Vagina (tissue), 2 donors: ENCODE results near the gene MSTN. TPM values are rescaled to one million over a fixed set of nuclear protein-coding genes. Genes with fewer than 3 reads are reported as not detected.

Experiments used
- DNase-seq, 2 donors: peaks; one replicate each; pipeline ENCODE4 v3.0.0-alpha.2; 2017; ENCODE audit errors: extremely low spot score in 2 of 2
- H3K27ac ChIP-seq: fragments of 200-600 bp; sonication (generic); one replicate; pipeline ENCODE4 v1.5.1; 2019
- H3K27me3 ChIP-seq: fragments of 200-600 bp; sonication (generic); one replicate; pipeline ENCODE4 v1.5.1; 2019
- H3K36me3 ChIP-seq, 2 donors: fragments of 200-600 bp; sonication (generic); one replicate each; pipeline ENCODE4 v1.5.1; 2017 to 2019
- H3K4me1 ChIP-seq: fragments of 200-600 bp; sonication (generic); one replicate; pipeline ENCODE4 v1.5.1; 2019
- H3K4me3 ChIP-seq, 2 donors: fragments of 200-600 bp; sonication (generic); 1 replicate in 1 of 2; 2 replicates in 1 of 2; pipeline ENCODE4 v1.5.1; 2016 to 2019
- H3K9me3 ChIP-seq: fragments of 200-600 bp; sonication (generic); one replicate; pipeline ENCODE4 v1.5.1; 2019
- POLR2A ChIP-seq, 2 donors: fragments of 450-650 bp; IDR thresholded peaks; one replicate each; pipeline ENCODE4 v1.6.1; 2017; ENCODE audit warnings: antibody characterized with exemption in 2 of 2, mild to moderate bottlenecking in 2 of 2, moderate library complexity in 2 of 2
- POLR2AphosphoS5 ChIP-seq, 2 donors: sonication (generic); formaldehyde crosslinking; IDR thresholded peaks; one replicate each; pipeline ENCODE4 v1.9.0; 2017; ENCODE audit warnings: antibody characterized with exemption in 2 of 2, mild to moderate bottlenecking in 2 of 2, low read depth in 1 of 2; ENCODE audit not compliant: insufficient read depth in 1 of 2
- intact Hi-C: fragments of 100-400 bp; cut with DNase I; formaldehyde crosslinking; loops from one replicate; pipeline ENCODE4 v1.15.1; 2023
- total RNA-seq: library from RNA; depleted of rRNA; stranded (reverse); fragments of >200 nt; gene quantifications from one replicate; pipeline ENCODE4 v1.2.3, GENCODE V29; 2016
- TF ChIP-seq, protein P1 (sequence below), 3 experiments: fragments of 450-650 bp in 2 of 3; fragments of 200-600 bp in 1 of 3; sonication (generic) in 1 of 3; IDR thresholded peaks; one replicate each; pipeline ENCODE4 v1.5.1; 2017 to 2019; ENCODE audit warnings: antibody characterized with exemption in 3 of 3, mild to moderate bottlenecking in 2 of 3, moderate library complexity in 2 of 3

The MSTN gene
- total RNA-seq, 1 donor from 2014 or later: 0.74 TPM

DNA sequence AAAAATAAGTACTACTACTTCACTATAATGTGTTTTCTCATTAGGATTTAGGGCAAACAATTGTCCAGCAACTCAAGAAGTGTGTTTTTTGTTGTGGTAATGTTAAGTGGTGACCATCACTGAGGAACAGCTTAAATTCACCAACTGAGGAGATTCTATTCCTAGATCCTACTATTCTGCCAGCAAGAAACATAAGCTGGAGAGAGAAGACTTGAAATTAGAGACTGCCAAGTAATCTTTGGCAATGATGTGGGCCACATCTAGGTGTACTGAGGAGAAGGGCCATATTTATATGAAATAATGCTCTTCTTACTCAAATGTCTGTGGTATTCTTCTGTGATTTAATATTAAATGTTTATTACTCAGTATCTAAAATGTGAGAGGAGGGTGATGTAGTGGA lies 44.3 kb upstream of the MSTN start:
- no peaks in the 10 kb centered on the region for H3K36me3 ChIP-seq
- no peaks in the 10 kb centered on the region for H3K27me3 ChIP-seq
- intact Hi-C loops: no loop called here
- no peak for DNase-seq
- TF ChIP-seq POLR2A (IDR thresholded peaks at IDR 0.05): no peak
- no peak overlapping the region for H3K4me3 ChIP-seq
- no peaks in the 10 kb centered on the region for H3K4me1 ChIP-seq
- H3K9me3 ChIP-seq: no peaks in the 10 kb centered on the region
- no peak overlapping the region for H3K27ac ChIP-seq

DNA sequence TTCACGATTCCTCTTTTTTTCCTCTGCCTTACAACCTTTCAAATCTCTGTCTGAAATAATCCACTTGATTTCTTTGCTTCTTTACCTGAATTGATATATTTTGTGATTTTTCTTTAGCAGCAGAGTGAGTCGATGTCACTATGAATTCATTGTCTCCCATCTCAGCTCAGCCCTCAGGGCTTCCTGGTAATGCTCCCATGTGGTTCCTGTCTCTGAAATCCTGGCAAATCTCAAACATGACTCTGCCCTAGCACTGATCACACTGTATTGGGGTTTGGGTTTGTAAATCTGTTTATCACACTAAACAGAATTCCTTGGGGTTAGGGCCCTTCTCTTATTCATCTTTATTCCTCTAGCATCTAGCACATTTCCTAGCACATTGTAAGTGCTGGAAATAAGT lies 43.0 kb upstream of the MSTN start:
- intact Hi-C loops: no loop called here
- Histone ChIP-seq H3K36me3 (no peaks in the 10 kb centered on the region), H3K27me3 (no peaks in the 10 kb centered on the region), H3K4me1 (peaks cover 3% of the 10 kb centered on the region), H3K9me3 (no peaks in the 10 kb centered on the region), H3K4me3 (no peak overlapping the region), H3K27ac (no peak overlapping the region)
- TF ChIP-seq, protein P1, sequence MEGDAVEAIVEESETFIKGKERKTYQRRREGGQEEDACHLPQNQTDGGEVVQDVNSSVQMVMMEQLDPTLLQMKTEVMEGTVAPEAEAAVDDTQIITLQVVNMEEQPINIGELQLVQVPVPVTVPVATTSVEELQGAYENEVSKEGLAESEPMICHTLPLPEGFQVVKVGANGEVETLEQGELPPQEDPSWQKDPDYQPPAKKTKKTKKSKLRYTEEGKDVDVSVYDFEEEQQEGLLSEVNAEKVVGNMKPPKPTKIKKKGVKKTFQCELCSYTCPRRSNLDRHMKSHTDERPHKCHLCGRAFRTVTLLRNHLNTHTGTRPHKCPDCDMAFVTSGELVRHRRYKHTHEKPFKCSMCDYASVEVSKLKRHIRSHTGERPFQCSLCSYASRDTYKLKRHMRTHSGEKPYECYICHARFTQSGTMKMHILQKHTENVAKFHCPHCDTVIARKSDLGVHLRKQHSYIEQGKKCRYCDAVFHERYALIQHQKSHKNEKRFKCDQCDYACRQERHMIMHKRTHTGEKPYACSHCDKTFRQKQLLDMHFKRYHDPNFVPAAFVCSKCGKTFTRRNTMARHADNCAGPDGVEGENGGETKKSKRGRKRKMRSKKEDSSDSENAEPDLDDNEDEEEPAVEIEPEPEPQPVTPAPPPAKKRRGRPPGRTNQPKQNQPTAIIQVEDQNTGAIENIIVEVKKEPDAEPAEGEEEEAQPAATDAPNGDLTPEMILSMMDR (IDR thresholded peaks at IDR 0.05): no peak
- TF ChIP-seq POLR2A (IDR thresholded peaks at IDR 0.05) (no peak), POLR2AphosphoS5 (IDR thresholded peaks at IDR 0.05; ENCODE audit: insufficient read depth in 1 of 2, low read depth in 1 of 2) (no peak)
- no peak for DNase-seq

DNA sequence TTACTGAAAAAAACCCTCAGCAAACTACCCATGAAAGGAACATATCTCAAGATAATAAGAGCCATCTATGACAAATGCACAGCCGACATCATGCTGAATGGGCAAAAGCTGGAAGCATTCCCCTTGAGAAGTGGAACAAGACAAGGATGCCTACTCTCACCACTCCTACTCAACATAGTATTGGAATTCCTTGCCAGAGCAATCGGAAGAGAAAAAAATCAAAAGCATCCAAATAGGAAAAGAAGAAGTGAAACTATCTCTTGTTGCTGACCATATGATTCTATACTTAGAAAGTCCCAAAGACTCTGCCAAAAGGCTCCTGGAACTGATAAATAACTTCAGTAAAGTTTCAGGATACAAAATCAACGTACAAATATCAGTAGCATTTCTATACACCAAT lies 40.6 kb upstream of the MSTN start:
- Histone ChIP-seq H3K36me3 (no peaks in the 10 kb centered on the region), H3K9me3 (no peaks in the 10 kb centered on the region), H3K27ac (no peak overlapping the region), H3K4me3 (no peak overlapping the region), H3K4me1 (peaks cover 11% of the 10 kb centered on the region), H3K27me3 (no peaks in the 10 kb centered on the region)
- TF ChIP-seq POLR2AphosphoS5 (IDR thresholded peaks at IDR 0.05; ENCODE audit: insufficient read depth in 1 of 2, low read depth in 1 of 2): no peak
- TF ChIP-seq POLR2A (IDR thresholded peaks at IDR 0.05): no peak
- TF ChIP-seq, protein P1 (IDR thresholded peaks at IDR 0.05): no peak
- DNase-seq: no peak
- intact Hi-C loops: no loop called here

DNA sequence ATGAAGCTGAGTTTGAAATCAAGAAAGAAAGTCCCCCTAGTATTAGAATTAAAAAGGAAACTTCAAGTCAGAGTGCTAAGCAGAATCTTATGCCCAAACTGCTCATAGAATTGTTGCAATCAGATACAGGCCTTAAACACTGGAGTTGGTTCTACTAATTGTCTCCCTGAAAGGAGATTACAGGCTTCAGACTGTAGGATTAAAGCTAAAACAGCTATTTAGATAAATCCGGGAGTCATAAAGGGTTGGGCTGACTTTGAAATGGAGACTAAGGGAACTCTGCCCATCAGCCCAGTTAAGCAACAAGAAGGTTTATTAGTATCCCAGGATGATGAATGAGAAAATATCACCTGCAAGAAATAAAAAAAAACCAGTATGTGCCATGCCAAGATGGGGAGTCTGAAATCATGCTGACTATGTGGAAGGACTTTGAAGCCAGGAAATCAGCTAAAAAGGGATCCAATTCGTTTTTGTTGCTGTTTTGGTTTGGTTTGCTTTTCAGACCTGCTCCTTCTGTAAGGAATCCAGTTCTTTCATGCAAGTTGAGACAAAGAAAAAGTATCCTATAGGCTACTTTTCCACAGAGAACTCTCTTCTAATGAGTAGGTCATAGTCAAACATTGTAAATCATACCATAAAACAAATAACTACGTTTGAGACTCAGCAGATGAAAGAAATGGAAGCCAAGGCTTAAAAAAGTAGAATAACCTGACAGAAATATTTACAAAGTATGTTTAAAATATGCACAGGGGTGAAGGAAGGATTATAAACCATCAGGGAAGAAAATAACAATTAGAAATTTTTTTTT lies 37.6 kb upstream of the MSTN start:
- Histone ChIP-seq H3K36me3 (no peaks in the 10 kb centered on the region), H3K9me3 (no peaks in the 10 kb centered on the region), H3K27ac (peak overlapping the region; percentile 57), H3K27me3 (no peaks in the 10 kb centered on the region), H3K4me3 (no peak overlapping the region), H3K4me1 (peaks cover 11% of the 10 kb centered on the region)
- intact Hi-C loops: loop anchor here (10.0 kb wide), 1 partner anchor 175 kb away; no protein-coding TSS in a partner anchor
- TF ChIP-seq, protein P1 (IDR thresholded peaks at IDR 0.05): no peak
- TF ChIP-seq POLR2A (IDR thresholded peaks at IDR 0.05) (no peak), POLR2AphosphoS5 (IDR thresholded peaks at IDR 0.05; ENCODE audit: insufficient read depth in 1 of 2, low read depth in 1 of 2) (no peak)
- DNase-seq: no peak

DNA sequence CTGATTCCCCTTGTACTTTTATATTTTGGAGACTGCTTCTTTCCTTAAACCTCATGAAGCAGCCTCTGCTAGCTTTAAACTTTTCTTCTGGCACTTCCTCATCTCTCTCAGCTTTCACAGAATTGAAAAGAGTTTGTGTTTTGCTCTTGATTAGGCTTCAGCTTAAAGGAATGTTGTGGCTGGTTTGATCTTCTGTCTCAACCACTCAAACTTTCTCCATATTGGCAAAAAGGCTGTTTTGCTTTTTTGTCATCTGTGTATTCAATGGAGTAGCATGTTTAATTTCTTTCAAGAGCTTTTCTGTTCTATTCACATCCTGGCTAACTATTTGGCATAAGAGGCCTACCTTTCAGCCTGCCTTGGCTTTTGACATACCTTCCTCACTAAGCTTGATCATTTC lies 36.3 kb upstream of the MSTN start:
- Histone ChIP-seq H3K9me3 (no peaks in the 10 kb centered on the region), H3K27ac (no peak overlapping the region), H3K36me3 (no peaks in the 10 kb centered on the region), H3K4me3 (no peak overlapping the region), H3K4me1 (peaks cover 11% of the 10 kb centered on the region), H3K27me3 (no peaks in the 10 kb centered on the region)
- no peak for DNase-seq
- intact Hi-C loops: loop anchor here (10.0 kb wide), 1 partner anchor 176 kb away; no protein-coding TSS in a partner anchor
- TF ChIP-seq, protein P1 (IDR thresholded peaks at IDR 0.05): no peak
- TF ChIP-seq POLR2A (IDR thresholded peaks at IDR 0.05) (no peak), POLR2AphosphoS5 (IDR thresholded peaks at IDR 0.05; ENCODE audit: insufficient read depth in 1 of 2, low read depth in 1 of 2) (no peak)
